ENCODE data around the gene TMEM30A. TPM values are rescaled to one million over a fixed set of nuclear protein-coding genes. Genes with fewer than 3 reads are reported as not detected.

Gene TMEM30A
- total RNA-seq, 4 donors from 2014 or later, result 32.5 to 59.8 (median 54.7) TPM

- no peak for DNase-seq (ENCODE audit: low spot score in 2 of 2)
- H3K4me3 ChIP-seq (ENCODE audit: low read depth, poor library complexity, severe bottlenecking), result no peak overlapping the region
- WGBS, 2 donors, result 12 to 14% methylated on average over 5 of the region's 5 CpGs
- intact Hi-C loops (cut with DNase I; ENCODE audit: low total_unique reads), result loop anchor here (2.0 to 10.0 kb wide), 4 partner anchors 431 to 1349 kb away; no protein-coding TSS in a partner anchor
- TF ChIP-seq CTCF (IDR thresholded peaks at IDR 0.05), result no peak
- no peak for TF ChIP-seq POLR2A (IDR thresholded peaks at IDR 0.05)
These were observed 80.9 kb downstream of the TMEM30A start for GRCh38 chr6:75203721-75204120.

Other genes starting within 250 kb of the TMEM30A start
- gene COL12A1, start 78.7 kb downstream of the TMEM30A start, total RNA-seq, result 100 to 1,000 TPM in 1 of 4 donors, 10 to 100 TPM in 3; 42.2 to 132 (median 55.0) TPM
- 100 to 1,000 TPM in 3 of 4 donors, 10 to 100 TPM in 1; 90.2 to 517 (median 146) TPM for gene COX7A2, start 41.0 kb downstream of the TMEM30A start, total RNA-seq
- gene FILIP1, start 209.0 kb upstream of the TMEM30A start, total RNA-seq, result 1 to 10 TPM in 2 of 4 donors, under 1 TPM in 2; 0.38 to 1.6 (median 0.92) TPM

All from lower leg skin (tissue), 4 donors.